ENCODE data around the gene ELP4. TPM values are rescaled to one million over a fixed set of nuclear protein-coding genes. Genes with fewer than 3 reads are reported as not detected.

The ELP4 gene
- total and polyA plus RNA-seq, 11 donors, result 8.5 to 20.7 (median 14.1) TPM

GRCh38 chr11:31812383-31813381 is 303.1 kb downstream of the ELP4 start:
- TF ChIP-seq CTCF (IDR thresholded peaks at IDR 0.05) (no peak), POLR2A (IDR thresholded peaks at IDR 0.05) (no peak)
- ATAC-seq (peak in 3 of 4 donors; percentile 27 to 38 (median 36)), DNase-seq (no peak)
- H3K27ac ChIP-seq, result no peak overlapping the region
- peaks cover 82 to 100% (median 98%) of the 10 kb centered on the region in 9 donors for H3K27me3 ChIP-seq
- WGBS, 4 donors, result 3 to 7% (median 5%) methylated on average over 37 to 63 of the region's 63 CpGs
- H3K9me3 ChIP-seq, result no peaks in the 10 kb centered on the region
- H3K4me3 ChIP-seq, result peak overlapping the region in 11 of 12 donors; percentile 17 to 61 (median 49)
- intact Hi-C loops (cut with DNase I), result loop anchor here in 1 of 10 donors (10.0 kb wide), 1 partner anchor 62 kb away; no protein-coding TSS in a partner anchor
- peaks cover 11 to 83% (median 65%) of the 10 kb centered on the region in 12 donors for H3K4me1 ChIP-seq
- no peaks in the 10 kb centered on the region for H3K36me3 ChIP-seq

GRCh38 chr11:31813391-31814175 is 304.0 kb downstream of the ELP4 start:
- Histone ChIP-seq H3K4me1 (peaks cover 11 to 92% (median 70%) of the 10 kb centered on the region in 12 donors), H3K27me3 (peaks cover 81 to 100% (median 98%) of the 10 kb centered on the region in 9 donors), H3K27ac (no peak overlapping the region), H3K36me3 (no peaks in the 10 kb centered on the region), H3K4me3 (peak overlapping the region in 10 of 12 donors; percentile 44 to 61 (median 50)), H3K9me3 (no peaks in the 10 kb centered on the region)
- ATAC-seq, result no peak
- no peak for DNase-seq
- TF ChIP-seq CTCF (IDR thresholded peaks at IDR 0.05) (no peak), POLR2A (IDR thresholded peaks at IDR 0.05) (no peak)
- intact Hi-C loops (cut with DNase I), result loop anchor here in 1 of 10 donors (10.0 kb wide), 1 partner anchor 61 kb away; no protein-coding TSS in a partner anchor
- 2 to 4% (median 4%) methylated on average over 33 to 35 of the region's 35 CpGs for WGBS, 4 donors

GRCh38 chr11:31814176-31814868 is 304.8 kb downstream of the ELP4 start:
- intact Hi-C loops (cut with DNase I), result loop anchor here in 1 of 10 donors (10.0 kb wide), 1 partner anchor 60 kb away; no protein-coding TSS in a partner anchor
- no peak for TF ChIP-seq POLR2A (IDR thresholded peaks at IDR 0.05)
- TF ChIP-seq CTCF (IDR thresholded peaks at IDR 0.05), result no peak
- Histone ChIP-seq H3K27ac (no peak overlapping the region), H3K36me3 (no peaks in the 10 kb centered on the region), H3K4me3 (peak overlapping the region in 5 of 12 donors; percentile 21 to 61 (median 55)), H3K27me3 (peaks cover 81 to 100% (median 98%) of the 10 kb centered on the region in 9 donors), H3K9me3 (no peaks in the 10 kb centered on the region), H3K4me1 (peaks cover 11 to 92% (median 70%) of the 10 kb centered on the region in 12 donors)
- DNase-seq, result no peak
- ATAC-seq, result no peak
- WGBS, 4 donors, result 2 to 11% (median 3%) methylated on average over 9 to 38 of the region's 38 CpGs
